OCI-LY3 (cell line): ENCODE measurements around the gene TMEM59.

Experiments
- H2AFZ ChIP-seq: fragments of 200-600, 300-600 bp; shearing (Covaris generic); 2 replicates; pipeline ENCODE4 v1.6.0; 2014; ENCODE audit warnings: antibody characterized with exemption, low read depth, low read length
- H3K27ac ChIP-seq: fragments of 200-600, 300-600 bp; sonication (generic); 2 replicates; pipeline ENCODE4 v1.5.1; 2014; ENCODE audit warnings: mild to moderate bottlenecking, low read length, moderate library complexity, mixed read lengths
- H3K27me3 ChIP-seq: fragments of 200-600, 300-600 bp; sonication (generic); 2 replicates; pipeline ENCODE4 v1.6.1; 2014; ENCODE audit warnings: low read depth, low read length, mixed read lengths
- H3K36me3 ChIP-seq: fragments of 200-600, 300-600 bp; sonication (generic); replicated peaks from 2 replicates; pipeline ENCODE3; 2014; ENCODE audit warnings: low read depth, low read length, mixed read lengths
- H3K4me1 ChIP-seq: fragments of 300-600, 200-600 bp; sonication (generic); 2 replicates; pipeline ENCODE4 v1.6.1; 2014; ENCODE audit warnings: low read length, mixed read lengths
- H3K4me2 ChIP-seq: fragments of 200-600, 300-600 bp; sonication (generic); 2 replicates; pipeline ENCODE4 v1.6.1; 2014; ENCODE audit warnings: low read length, mixed read lengths
- H3K4me3 ChIP-seq: fragments of 300-600, 200-600 bp; sonication (generic); 2 replicates; pipeline ENCODE4 v1.5.1; 2014; ENCODE audit warnings: antibody characterized with exemption, mild to moderate bottlenecking, low read length, moderate library complexity
- H3K79me2 ChIP-seq: fragments of 300-600, 200-600 bp; shearing (Covaris generic); 2 replicates; pipeline ENCODE4 v1.6.1; 2014; ENCODE audit warnings: mild to moderate bottlenecking, low read length, mixed read lengths
- H3K9ac ChIP-seq: fragments of 300-600, 200-600 bp; shearing (Covaris generic); 2 replicates; pipeline ENCODE4 v1.6.0; 2014; ENCODE audit warnings: mild to moderate bottlenecking, low read length, moderate library complexity
- H3K9me3 ChIP-seq: fragments of 200-600, 300-600 bp; shearing (Covaris generic); 2 replicates; pipeline ENCODE4 v1.6.1; 2014; ENCODE audit warnings: low read length, mixed read lengths; ENCODE audit not compliant: insufficient read depth
- H4K20me1 ChIP-seq: fragments of 200-600, 300-600 bp; sonication (generic); 2 replicates; pipeline ENCODE4 v1.6.1; 2016; ENCODE audit warnings: low read length, mixed read lengths; ENCODE audit not compliant: insufficient read depth
- EZH2phosphoT487 ChIP-seq: fragments of 200-600 bp; shearing (Covaris generic); IDR thresholded peaks from 2 replicates; pipeline ENCODE4 v1.6.1; 2018; ENCODE audit warnings: antibody characterized with exemption, mixed run types, low read depth
- TF ChIP-seq, protein P1 (sequence below): fragments of 200-600, 300-600 bp; sonication (generic); IDR thresholded peaks from 2 replicates; pipeline ENCODE4 v1.5.1; 2014; ENCODE audit warnings: antibody characterized with exemption, low read length, low read depth

TMEM59 gene

DNA sequence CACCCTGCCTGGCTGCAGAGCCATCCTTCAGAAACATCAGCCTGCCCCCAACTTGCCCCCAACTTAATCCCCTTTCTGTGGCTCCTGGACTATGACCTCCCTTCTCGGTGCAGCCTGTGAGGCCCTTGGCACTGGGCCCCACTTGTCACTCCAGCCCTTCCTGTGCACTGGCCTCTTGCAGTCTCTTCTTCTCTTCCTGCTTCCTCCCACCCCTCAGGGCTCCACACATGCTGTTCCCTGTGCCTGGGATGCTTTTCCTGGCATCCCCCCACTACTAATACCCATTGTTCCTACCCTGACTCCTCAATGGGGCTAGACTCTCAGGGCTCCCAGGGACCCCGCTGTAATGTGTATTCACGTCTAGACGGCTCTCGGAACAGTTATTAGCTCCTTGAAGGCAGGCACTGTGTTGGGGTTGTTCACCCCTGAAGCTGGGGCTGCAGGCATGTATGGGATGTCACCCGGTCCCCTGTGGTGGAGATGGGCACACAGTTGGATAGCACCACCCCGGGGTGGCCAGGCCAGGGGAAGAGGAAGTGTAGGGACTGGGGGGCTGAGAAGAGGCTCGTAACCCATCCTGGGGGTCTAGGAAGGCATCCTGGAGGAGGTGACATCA is 39.5 kb downstream of the TMEM59 start:
- no peak overlapping the region for H3K9ac ChIP-seq
- no peak overlapping the region for H3K4me3 ChIP-seq
- no peak overlapping the region for H3K27ac ChIP-seq
- no peaks in the 10 kb centered on the region for H3K9me3 ChIP-seq
- H3K36me3 ChIP-seq: no peaks in the 10 kb centered on the region
- no peaks in the 10 kb centered on the region for H3K27me3 ChIP-seq
- no peaks in the 10 kb centered on the region for H4K20me1 ChIP-seq
- no peak overlapping the region for H3K4me2 ChIP-seq
- H3K4me1 ChIP-seq: no peaks in the 10 kb centered on the region
- no peaks in the 10 kb centered on the region for H3K79me2 ChIP-seq
- TF ChIP-seq EZH2phosphoT487: no peak
- TF ChIP-seq, protein P1, sequence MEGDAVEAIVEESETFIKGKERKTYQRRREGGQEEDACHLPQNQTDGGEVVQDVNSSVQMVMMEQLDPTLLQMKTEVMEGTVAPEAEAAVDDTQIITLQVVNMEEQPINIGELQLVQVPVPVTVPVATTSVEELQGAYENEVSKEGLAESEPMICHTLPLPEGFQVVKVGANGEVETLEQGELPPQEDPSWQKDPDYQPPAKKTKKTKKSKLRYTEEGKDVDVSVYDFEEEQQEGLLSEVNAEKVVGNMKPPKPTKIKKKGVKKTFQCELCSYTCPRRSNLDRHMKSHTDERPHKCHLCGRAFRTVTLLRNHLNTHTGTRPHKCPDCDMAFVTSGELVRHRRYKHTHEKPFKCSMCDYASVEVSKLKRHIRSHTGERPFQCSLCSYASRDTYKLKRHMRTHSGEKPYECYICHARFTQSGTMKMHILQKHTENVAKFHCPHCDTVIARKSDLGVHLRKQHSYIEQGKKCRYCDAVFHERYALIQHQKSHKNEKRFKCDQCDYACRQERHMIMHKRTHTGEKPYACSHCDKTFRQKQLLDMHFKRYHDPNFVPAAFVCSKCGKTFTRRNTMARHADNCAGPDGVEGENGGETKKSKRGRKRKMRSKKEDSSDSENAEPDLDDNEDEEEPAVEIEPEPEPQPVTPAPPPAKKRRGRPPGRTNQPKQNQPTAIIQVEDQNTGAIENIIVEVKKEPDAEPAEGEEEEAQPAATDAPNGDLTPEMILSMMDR: no peak
- H2AFZ ChIP-seq: no peak overlapping the region

DNA sequence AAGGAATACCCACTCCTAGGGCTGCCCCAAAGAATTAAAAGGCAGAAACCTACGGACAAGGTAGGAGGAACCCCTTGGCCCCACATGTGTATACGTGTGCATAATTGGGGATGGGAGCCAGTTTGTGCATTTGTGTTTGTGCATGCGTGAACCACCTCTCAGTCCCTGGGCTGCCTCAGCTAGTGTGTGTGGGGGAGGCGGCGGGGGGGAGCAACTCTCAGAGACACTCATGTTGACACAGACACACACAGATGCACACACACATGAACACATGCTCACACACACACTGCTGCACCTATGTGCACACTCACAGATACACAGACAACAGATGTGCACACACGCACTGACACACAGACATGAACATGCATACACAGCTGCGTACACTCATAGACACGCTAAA is 40.1 kb downstream of the TMEM59 start:
- no peaks in the 10 kb centered on the region for H3K27me3 ChIP-seq
- no peaks in the 10 kb centered on the region for H3K36me3 ChIP-seq
- no peaks in the 10 kb centered on the region for H3K9me3 ChIP-seq
- no peak overlapping the region for H3K4me3 ChIP-seq
- no peak for TF ChIP-seq EZH2phosphoT487
- TF ChIP-seq, protein P1: no peak
- H3K79me2 ChIP-seq: no peaks in the 10 kb centered on the region
- no peaks in the 10 kb centered on the region for H4K20me1 ChIP-seq
- H2AFZ ChIP-seq: no peak overlapping the region
- H3K4me2 ChIP-seq: no peak overlapping the region
- H3K27ac ChIP-seq: no peak overlapping the region
- H3K9ac ChIP-seq: no peak overlapping the region
- H3K4me1 ChIP-seq: no peaks in the 10 kb centered on the region

DNA sequence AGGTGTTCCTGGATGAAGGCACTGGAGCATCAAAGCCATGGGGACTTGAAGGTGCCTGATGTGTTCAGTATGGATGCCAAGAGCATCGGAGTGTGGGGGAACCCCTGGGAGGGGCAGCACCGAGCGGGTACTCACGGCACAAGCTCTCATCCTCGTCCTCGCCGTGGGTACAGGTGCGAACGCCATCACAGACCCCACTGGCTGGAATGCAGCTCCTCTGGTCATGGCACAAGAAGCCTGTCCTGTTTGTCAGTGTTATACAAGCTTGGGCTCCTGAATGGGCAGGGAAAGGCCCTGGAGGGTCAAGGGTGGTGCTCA is 41.0 kb downstream of the TMEM59 start:
- no peak overlapping the region for H3K4me2 ChIP-seq
- H3K9me3 ChIP-seq: no peaks in the 10 kb centered on the region
- no peaks in the 10 kb centered on the region for H3K79me2 ChIP-seq
- H3K36me3 ChIP-seq: no peaks in the 10 kb centered on the region
- no peak overlapping the region for H3K4me3 ChIP-seq
- no peaks in the 10 kb centered on the region for H3K27me3 ChIP-seq
- no peak overlapping the region for H2AFZ ChIP-seq
- no peaks in the 10 kb centered on the region for H3K4me1 ChIP-seq
- TF ChIP-seq, protein P1: no peak
- no peak for TF ChIP-seq EZH2phosphoT487
- no peak overlapping the region for H3K9ac ChIP-seq
- no peaks in the 10 kb centered on the region for H4K20me1 ChIP-seq
- no peak overlapping the region for H3K27ac ChIP-seq

DNA sequence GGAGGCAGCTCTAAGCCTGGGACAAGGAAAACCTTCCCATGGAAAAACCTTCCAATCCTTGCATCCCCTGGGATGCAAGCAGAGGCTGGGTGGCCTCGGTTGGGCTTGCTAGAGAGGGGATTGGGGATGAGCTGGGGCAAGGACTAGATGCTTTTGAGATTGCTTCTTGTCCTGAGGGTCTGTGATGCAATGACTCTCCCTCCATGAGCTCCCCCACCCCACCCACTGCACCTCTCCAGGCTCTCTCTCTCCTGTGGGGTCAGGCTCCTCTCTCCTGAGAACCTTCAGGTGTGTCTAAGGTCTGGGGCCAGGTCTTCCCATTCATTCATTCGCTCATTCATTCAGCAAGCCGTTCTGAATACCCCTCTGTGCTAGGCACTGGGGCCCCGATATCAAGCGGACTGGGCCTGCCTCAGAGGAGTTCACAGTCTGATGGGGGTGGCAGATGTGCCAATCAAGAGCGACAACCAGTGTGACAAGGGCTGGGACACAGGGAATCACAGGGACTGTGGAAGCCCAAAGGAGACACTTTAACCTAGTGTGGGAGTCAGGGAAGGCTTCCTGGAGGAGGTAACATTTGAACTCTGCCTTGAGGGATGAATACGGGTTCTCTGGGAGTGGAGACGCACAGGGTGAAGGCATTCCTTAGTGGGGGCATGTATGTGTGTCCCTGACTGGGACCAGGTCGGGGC is 41.5 kb downstream of the TMEM59 start:
- no peaks in the 10 kb centered on the region for H4K20me1 ChIP-seq
- no peaks in the 10 kb centered on the region for H3K79me2 ChIP-seq
- H3K9me3 ChIP-seq: no peaks in the 10 kb centered on the region
- H3K9ac ChIP-seq: no peak overlapping the region
- TF ChIP-seq, protein P1: no peak
- TF ChIP-seq EZH2phosphoT487: no peak
- no peak overlapping the region for H3K4me3 ChIP-seq
- no peak overlapping the region for H2AFZ ChIP-seq
- H3K27ac ChIP-seq: no peak overlapping the region
- no peaks in the 10 kb centered on the region for H3K4me1 ChIP-seq
- no peaks in the 10 kb centered on the region for H3K36me3 ChIP-seq
- no peak overlapping the region for H3K4me2 ChIP-seq
- no peaks in the 10 kb centered on the region for H3K27me3 ChIP-seq
